GM21786 (cell line): Measurements from ENCODE around the gene CCDC191.

ENCODE experiments used
- ATAC-seq: cut with Tn5 transposase; IDR thresholded peaks from one replicate; pipeline ENCODE4 v1.9.1; 2021; ENCODE audit not compliant: unreplicated experiment

Gene CCDC191

DNA sequence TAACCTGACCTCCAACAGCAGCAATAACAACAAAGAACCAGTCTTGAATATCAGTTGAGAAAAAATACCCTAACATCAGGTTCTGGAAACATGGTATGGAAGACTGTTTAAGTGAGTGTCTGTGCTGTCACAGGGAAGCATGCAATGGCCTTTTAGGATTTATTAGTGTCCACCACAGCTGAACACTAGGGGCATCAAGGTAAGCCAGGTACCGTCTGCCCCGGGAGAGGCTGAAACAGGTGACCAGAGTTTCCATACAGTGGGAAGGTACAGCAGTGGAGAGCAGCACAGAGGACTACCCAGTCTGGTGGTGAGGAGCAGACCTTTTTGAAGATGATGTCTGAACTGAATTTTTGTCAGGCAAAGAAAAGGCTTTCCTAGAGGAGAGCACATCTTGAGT, 90.2 kb downstream of the CCDC191 start:
- ATAC-seq = no peak

DNA sequence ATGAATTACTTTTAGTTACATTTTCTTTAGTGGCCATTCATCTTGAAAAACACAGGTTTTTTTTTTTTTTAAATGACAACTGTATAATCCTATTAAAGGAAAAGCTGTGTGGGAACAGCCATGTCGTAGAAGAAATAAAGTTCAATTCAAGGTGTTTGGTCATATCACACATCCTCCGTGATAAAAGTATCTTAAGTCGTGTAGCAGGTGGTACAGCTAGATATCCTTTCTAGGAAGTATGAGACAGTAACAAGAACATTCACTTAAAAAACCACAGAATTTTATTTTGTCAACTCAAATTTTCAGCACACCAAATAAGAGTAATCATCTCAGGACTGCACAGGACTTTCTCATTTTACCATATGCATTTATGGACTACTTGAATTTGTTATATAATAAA, 92.4 kb downstream of the CCDC191 start:
- no peak for ATAC-seq

DNA sequence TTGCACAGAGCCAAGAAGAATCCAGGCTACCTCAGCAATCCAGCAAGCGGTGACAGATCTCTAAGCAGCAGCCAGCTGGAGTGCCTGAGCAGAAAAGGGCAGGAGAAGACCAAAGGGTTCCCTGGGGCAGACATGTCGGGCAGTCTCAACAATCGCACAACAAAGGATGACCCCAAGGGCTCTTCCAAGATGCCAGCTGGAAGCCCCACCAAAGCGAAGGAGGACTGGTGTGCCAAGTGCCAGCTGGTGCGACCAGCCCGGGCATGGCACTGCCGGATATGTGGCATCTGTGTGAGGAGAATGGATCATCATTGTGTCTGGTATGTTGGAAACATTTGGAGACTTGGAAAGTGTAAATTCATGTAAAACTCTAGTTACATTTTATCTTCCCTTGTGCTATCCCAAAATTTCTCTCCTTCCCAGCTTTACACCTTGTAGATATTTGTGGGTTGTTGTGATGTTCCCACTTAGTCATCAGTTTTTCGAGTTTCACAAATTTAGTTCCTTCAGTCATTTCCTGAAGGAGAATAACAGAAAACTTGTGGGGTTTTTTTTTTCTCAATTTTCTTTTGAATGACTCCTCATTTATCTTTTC, 102.1 kb downstream of the CCDC191 start:
- ATAC-seq = no peak

DNA sequence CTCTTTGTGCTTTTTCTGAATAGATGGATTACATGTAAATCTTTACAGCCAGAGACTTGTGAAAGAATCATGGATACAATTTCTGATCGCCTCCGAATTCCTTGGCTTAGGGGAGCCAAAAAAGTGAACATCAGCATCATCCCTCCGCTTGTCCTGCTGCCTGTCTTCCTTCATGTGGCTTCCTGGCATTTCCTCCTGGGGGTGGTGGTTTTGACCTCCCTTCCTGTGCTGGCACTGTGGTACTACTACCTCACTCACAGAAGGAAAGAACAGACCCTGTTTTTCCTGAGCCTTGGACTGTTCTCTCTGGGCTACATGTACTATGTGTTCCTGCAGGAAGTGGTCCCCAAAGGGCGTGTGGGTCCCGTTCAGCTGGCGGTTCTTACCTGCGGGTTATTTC, 102.6 kb downstream of the CCDC191 start:
- ATAC-seq = no peak

DNA sequence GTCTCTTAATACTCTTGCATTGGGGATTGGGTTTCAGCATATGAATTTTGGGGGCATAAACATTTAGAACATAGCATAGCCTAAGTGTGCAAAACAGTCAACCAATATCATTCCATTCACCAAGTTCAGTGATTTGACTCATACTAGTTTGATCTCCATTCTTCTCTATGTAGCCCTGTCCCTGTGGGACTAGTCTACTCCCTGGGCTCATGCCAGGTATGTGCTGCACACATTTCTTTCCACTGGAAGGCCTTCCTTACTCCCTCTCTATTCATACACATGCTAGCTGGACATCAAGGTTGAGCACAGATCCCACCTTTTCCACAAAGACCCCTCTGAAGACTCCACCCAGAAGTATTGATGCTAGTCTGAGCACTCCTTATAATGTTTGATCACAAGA, 103.4 kb downstream of the CCDC191 start:
- ATAC-seq = no peak

DNA sequence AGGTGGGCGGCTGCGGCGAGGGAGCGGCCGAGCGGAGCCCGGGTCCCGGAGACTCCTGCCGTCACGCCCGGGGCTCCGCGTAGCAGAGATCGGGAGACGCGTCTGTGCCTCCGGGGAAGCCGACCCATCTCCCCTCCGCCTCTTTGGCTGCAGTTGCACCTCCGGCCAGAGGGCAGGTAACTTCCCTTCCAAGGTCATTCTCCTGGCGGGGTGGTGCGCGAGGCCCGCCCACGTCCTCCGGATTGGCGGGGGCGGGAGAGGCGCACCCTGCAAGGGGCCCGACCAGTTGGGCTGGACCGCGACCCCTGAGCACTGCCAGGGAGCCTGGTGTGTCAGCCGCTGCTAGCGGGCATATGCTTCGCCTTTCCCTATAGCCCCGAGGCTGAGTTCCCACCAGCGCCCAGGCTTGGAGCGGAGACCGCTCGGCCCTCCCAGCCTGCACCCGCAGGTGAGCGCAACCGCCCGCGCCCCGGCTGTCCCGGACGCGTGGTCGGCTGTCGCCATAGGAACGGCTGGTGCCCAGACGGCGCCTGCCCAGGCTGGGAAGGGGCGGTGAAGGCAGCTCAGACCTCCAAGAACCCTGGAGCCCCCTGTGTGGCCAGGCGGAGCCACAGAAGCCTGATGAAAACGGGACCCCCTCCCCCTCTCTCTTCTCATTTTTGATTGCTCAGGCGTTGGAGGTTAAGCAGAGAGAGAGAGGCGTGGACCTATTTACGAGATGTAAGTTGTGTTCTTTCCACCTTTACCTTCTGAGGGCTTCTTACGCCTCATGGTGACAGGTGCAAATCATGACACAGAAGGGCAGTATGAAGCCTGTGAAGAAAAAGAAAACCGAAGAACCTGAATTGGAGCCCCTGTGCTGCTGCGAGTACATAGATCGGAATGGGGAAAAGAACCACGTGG, 108.1 kb downstream of the CCDC191 start:
- ATAC-seq = peak; percentile 40

DNA sequence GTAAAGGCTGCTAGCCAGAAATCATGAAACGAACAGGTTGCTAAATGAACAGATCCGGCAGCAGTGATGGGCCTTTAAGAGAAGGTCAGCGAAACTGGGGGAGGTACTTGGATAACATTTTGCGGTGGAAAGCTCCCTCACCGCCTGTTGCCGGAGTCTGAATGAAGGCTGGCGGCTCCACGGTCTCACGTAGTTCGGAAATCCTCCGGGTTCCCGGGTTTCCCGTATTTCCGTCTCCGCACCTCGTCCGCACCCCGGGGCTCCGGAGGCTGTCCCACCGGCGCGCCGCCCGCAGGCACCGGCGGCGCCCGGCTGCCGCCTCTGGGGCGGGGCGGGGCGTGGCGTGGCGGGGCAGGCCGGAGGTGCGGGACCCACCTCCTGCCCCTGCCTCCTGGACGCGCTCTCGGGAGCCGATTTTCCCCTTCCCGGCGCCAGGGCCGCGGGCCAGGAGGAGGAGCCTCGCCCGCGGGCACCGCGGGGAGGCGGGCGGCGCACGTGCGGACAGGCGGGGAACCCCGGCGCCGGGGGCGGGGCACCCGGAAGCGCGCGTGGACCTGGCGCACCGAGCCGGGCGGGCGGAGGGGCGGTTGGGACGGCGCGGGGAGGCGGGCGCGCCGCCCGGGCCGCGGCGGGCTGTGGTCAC, 108.8 kb downstream of the CCDC191 start, which contains the start of gene ZDHHC23:
Gene ZDHHC23 (plus strand): TSS at position 642 of the 643 bp plus-strand sequence. CDS start 790 bp downstream, outside the sequence.
- ATAC-seq = peak; percentile 72

DNA sequence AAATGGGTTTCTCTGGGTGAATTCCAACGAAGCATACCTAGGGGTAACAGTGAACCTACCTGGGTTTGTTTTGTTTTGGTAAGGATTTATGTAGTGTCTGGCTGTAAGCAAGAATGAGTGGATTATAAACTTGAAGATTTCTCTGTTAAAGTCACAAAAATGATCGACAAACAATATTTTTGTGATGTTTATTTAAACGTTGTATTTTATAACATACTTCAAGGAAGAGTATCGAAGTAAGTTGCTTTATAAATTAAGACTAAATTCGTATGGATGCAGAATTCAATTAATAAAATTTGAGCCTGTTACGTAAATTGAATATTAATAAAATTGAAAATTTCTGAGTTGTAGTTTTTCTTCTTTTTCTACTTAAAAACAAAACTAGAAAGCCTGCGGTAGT, 109.5 kb downstream of the CCDC191 start:
- no peak for ATAC-seq

DNA sequence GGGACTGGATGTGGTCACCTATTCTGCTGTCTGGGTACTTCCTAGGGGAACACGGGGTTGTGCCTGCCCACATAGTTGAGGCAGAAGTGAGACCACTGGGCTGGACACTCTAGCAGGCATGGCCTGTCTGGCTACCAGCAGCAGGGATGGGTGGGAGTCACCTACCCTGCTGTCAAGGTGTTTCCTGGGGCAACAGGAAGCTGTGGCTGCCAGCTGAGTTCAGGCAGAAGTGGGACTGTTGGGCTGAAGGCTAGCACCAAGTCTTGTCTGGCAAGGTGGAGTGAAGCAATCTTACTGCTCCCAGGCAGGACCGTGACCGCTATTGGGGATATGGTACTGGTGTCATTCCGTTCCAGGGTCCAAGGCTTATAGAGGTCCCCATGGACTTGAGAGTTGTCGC, 128.8 kb downstream of the CCDC191 start:
- ATAC-seq = no peak

DNA sequence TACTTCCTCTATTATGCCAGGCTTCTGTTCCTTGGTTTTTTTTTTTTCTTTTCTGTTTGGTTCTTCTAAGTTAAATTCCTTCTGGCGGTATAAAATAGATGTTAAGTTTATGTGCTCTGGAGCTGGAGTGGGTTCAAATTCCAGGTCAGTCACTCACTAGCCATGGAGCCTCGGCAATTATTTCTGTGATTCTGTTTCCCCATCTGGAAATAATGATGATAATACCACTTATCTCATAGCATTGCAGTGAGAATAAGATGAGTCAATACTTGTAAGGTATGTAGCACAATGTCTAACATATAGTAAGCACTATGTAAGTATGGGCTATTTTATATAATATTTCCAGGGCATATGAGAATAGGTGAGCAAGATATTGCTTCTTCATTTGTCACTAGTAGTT, 141.7 kb downstream of the CCDC191 start:
- ATAC-seq = no peak
